HG03575 (cell line): ENCODE data around the gene IL4I1.

ENCODE experiments used
- ATAC-seq: cut with Tn5 transposase; IDR thresholded peaks from one replicate; pipeline ENCODE4 v1.9.1; 2021; ENCODE audit not compliant: unreplicated experiment, insufficient number of reproducible peaks, low FRiP score; ENCODE audit errors: extremely low read depth

Gene IL4I1

DNA sequence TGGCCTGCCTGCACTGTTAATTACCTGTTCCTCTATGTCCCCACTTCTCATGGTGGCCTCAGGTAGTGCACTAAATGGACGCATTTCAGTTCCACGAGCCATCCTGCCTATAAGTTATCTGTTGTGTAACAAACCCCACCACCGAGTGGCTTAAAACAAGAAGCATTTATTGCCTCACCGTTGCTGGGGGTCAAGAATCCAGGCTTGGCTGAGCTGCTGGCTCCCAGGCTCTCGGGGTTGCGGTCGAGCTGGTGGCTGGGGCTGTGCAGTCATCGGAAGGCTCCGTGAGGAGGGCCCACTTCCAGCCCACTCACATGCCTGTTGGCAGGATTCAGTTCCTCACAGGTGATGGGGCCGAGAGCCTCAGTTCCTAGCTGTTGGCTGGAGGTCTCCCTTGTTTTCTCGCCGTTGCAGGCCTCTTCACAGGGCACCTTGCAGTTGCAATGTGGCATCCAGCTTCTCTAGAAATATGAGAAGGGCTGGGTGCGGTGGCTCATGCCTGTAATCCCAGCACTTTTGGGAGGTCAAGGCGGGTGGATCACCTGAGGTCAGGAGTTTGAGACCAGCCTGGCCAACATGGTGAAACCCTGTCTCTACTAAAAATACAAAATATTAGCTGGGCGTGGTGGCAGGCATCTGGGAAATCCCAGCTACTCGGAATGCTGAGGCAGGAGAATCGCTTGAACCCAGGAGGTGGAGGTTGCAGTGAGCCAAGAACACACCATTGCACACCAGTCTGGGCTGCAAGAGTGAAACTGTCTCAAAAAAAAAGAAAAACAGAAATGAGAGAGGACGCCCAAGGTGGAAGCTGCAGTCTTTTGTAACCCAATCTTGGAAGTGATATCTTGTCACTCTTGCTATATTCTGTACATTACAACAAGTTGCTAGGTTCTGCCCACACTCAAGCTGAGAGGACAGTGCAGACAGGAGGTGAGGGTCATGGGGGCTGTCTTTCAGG lies 52.3 kb downstream of the IL4I1 start:
- ATAC-seq: no peak

- no peak for ATAC-seq
Measured at GRCh38 chr19:49843265-49843664, 53.4 kb downstream of the IL4I1 start.

GRCh38 chr19:49840736-49841249 lies 55.9 kb downstream of the IL4I1 start:
- ATAC-seq: no peak

DNA sequence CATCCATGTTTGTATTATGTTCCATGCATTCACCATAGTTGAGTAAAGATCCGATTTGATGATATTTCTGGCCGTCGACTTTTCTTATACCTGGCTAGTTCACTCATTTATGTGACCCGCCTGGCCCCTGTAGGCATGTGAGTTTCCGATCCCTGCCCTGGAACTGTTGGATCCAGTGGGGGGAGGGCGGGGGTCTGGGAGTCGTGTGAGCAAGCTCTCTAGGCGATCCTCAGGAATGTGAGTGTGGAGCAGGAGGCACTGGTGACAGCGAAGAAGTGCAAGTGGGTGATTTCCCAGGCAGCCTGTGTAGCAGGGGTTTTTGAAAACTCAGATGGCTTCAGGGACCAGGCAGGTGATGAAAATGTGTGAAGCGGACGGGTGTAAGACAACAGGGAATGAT lies 56.4 kb downstream of the IL4I1 start:
- no peak for ATAC-seq

DNA sequence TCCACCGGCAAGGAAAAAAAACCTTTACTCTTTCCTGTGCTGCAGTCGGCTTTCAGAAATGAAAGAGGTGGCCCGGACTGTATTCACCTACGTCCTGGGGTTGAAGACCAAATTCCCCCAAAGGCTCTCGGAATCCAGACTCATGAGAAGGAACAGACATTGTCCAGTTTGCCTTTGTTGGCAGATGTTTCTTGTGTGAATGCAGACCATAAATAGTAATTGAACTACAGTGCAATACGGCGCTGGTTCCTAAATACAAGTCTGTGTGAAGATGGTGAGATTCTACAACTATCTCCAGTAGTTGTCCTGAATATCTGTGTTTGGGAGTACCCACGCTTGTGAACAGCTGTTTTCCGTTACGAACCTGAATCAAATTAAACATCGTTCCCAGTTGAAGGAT lies 57.0 kb downstream of the IL4I1 start:
- ATAC-seq: no peak
